Subcutaneous abdominal adipose tissue (tissue), 5 donors: ENCODE measurements around the gene PRR29.

Source experiments
- H3K27ac ChIP-seq: one replicate; pipeline ENCODE4 v1.7.0; 2013; ENCODE audit warnings: low read depth, mild to moderate bottlenecking, inconsistent platforms, low read length, moderate library complexity
- H3K27me3 ChIP-seq, 5 donors: one replicate each; pipeline ENCODE4 v1.7.0; 2013; ENCODE audit warnings: low read length in 5 of 5, inconsistent platforms in 1 of 5; ENCODE audit not compliant: control insufficient read depth in 5 of 5, insufficient read depth in 4 of 5
- H3K36me3 ChIP-seq, 5 donors: one replicate each; pipeline ENCODE4 v1.7.0; 2013; ENCODE audit warnings: low read length in 5 of 5; ENCODE audit not compliant: control insufficient read depth in 5 of 5, insufficient read depth in 5 of 5
- H3K4me1 ChIP-seq, 5 donors: one replicate each; pipeline ENCODE4 v1.7.0; 2013; ENCODE audit warnings: low read length in 5 of 5, mild to moderate bottlenecking in 3 of 5, moderate library complexity in 1 of 5; ENCODE audit not compliant: control insufficient read depth in 5 of 5, insufficient read depth in 5 of 5
- H3K4me3 ChIP-seq, 5 donors: one replicate each; pipeline ENCODE4 v1.7.0; 2013; ENCODE audit warnings: low read length in 5 of 5, low read depth in 1 of 5
- H3K9ac ChIP-seq, 5 donors: one replicate each; pipeline ENCODE4 v1.7.0; 2013; ENCODE audit warnings: low read length in 5 of 5, mild to moderate bottlenecking in 4 of 5, moderate library complexity in 3 of 5
- H3K9me3 ChIP-seq, 5 donors: one replicate each; pipeline ENCODE4 v1.7.0; 2013; ENCODE audit warnings: low read length in 5 of 5; ENCODE audit not compliant: control insufficient read depth in 5 of 5
- donor health status: healthy.
- donor health status: healthy.
- donor health status: healthy.
- donor health status: healthy.
- donor health status: healthy.

The PRR29 gene

DNA sequence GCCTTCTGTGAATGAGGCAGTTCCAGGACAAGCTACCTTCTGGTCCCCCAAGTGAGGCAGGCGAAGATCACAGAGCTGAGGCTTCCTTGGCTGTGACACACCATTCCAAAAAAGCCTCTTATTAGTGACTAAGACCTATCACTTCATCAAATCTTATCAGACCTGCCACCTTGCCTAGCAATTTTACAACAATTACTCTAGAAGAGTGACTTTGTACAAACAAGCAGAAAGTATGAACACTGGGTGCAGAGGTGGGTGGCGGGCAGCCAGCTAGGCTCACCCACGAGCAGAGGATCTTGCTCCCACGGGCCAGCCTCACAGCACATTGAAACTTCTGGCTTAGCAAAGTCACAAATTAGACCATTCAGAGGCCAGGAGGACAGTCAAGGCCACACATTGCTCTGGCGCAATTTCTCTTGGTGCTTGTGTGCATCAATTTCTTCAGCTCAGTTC lies 24.5 kb downstream of the PRR29 start:
- Histone ChIP-seq H3K36me3 (no peaks in the 10 kb centered on the region), H3K4me3 (no peak overlapping the region), H3K4me1 (peaks cover 12 to 35% (median 24%) of the 10 kb centered on the region in 5 donors), H3K9ac (no peak overlapping the region), H3K9me3 (no peaks in the 10 kb centered on the region), H3K27me3 (no peaks in the 10 kb centered on the region), H3K27ac (peak overlapping the region; percentile 50)

DNA sequence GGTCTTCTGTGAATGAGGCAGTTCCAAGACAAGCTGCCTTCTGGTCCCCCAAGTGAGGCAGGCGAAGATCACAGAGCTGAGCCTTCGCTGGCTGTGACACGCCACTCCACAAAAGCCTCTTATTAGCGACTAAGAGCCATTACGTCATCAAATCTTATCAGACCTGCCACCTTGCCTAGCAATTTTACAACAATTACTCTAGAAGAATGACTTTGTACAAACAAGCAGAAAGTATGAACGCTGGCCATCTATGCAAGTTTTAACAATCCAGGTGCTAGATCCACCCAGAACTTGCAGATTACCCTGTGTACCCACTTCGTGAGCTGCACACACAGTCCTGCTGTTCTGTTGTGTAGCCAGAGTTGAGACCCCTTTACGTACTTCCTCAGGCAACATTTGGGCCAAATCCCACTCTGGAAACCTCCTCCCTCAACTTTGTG lies 26.1 kb downstream of the PRR29 start:
- Histone ChIP-seq H3K36me3 (no peaks in the 10 kb centered on the region), H3K27me3 (no peaks in the 10 kb centered on the region), H3K9ac (no peak overlapping the region), H3K9me3 (no peaks in the 10 kb centered on the region), H3K4me1 (peaks cover 12 to 33% (median 24%) of the 10 kb centered on the region in 5 donors), H3K4me3 (no peak overlapping the region), H3K27ac (peak overlapping the region; percentile 20)

DNA sequence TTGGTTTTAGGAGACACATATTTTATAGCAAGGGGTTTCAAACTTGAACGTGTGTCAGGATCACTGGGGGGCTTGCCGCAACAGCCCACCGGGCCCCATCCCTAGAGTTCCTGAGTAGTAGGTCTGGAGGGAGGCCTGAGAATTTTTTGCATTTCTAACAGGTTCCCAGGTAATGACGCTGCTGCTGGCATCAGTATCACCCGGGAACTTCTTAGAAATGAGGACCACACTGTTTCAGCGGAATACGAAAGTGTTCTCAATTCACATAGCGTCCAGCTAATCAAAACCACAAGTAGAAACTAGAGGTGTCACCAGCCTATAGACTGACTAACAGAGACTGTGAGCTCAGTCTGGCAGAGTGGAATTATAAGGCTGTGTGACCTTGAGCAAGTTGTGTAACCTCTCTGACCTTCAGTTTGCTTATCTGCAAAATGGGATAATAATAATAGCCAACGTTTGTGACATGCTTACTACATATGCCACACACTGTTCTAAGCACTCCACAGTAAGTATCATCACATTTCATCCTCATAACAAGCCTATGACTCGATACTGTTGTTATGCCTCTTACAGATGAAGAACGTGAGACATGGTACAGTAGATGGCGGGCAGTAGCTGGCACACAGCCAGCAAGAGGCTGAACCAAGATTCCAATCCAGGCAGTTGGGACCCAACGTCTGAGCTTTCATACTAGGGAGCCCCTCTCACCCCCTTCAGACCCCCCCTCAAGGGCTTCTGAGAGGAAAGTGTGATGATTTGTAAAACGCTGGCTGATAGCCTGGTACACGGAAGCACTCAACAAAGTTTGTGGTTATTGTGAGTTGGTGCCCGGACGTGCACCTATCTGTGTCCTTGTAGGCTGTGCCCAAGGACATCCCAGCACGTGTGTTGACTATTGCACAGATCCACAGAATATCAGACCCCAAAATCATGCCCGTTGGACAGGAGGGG lies 26.9 kb downstream of the PRR29 start:
- Histone ChIP-seq H3K36me3 (no peaks in the 10 kb centered on the region), H3K4me3 (peak overlapping the region in 3 of 5 donors; percentile 7 to 36 (median 29)), H3K4me1 (peaks cover 10 to 26% (median 19%) of the 10 kb centered on the region in 5 donors), H3K27ac (peak overlapping the region; percentile 20), H3K9me3 (no peaks in the 10 kb centered on the region), H3K9ac (no peak overlapping the region), H3K27me3 (no peaks in the 10 kb centered on the region)

DNA sequence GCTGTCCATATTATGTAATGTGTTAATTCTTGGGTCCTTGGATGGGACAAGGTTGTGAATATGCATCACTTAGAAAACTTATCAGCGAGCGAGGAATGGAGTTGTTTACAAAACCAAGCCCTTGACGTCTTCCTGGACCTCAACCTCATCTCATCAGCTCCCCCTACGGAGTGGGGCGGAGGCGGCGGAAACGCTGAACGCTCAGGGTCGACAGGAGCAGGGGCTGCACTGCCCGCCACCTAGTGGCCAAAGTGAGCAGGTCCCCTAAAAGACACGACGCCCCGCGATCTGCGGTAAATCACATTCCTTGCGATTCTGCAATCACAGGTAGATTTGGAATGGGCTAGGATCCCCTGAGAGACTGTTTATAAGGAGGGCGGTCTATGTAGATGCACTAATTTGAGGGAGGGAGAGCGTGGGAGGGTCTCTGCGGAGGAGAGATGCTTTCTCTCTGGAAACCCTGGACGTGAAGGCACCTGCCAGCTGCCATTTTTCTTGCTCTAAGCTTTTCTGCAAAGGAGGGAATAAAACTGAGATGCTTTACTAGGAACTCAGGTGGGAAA lies 27.7 kb downstream of the PRR29 start:
- H3K27me3 ChIP-seq: no peaks in the 10 kb centered on the region
- peak overlapping the region in 1 of 5 donors; percentile 62 for H3K9ac ChIP-seq
- H3K4me3 ChIP-seq: peak overlapping the region; percentile 7 to 46 (median 31)
- no peaks in the 10 kb centered on the region for H3K9me3 ChIP-seq
- no peaks in the 10 kb centered on the region for H3K36me3 ChIP-seq
- H3K27ac ChIP-seq: no peak overlapping the region
- peaks cover 7 to 24% (median 14%) of the 10 kb centered on the region in 5 donors for H3K4me1 ChIP-seq

DNA sequence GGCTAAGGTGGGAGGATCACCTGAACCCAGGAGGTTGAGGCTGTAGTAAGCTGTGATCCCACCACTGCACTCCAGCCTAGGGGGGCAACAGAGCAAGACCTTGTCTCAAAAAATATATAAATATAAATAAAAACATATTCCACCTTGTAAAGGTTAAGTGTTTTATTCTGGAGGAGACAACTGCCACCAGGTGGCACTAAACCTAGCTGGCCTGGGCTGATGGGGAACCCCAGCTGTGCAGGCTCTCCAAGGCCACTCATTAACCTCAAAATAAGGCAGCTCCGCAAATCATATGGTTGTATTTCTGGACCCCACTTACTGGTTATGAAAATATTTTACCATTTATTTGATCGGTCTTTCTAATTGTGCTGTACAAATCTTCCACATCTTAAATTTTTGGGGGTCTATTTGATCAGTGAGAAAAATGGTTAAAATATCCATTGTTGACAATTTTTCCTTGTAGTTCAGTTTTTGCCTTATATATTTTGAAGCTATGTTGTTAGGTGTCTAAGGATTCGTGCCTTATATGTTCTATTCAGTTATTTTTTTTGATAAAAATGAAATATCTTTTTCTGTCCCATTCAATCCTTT lies 30.8 kb downstream of the PRR29 start:
- Histone ChIP-seq H3K36me3 (no peaks in the 10 kb centered on the region), H3K27ac (no peak overlapping the region), H3K9me3 (no peaks in the 10 kb centered on the region), H3K9ac (no peak overlapping the region), H3K4me1 (peaks cover 7 to 20% (median 10%) of the 10 kb centered on the region in 5 donors), H3K27me3 (no peaks in the 10 kb centered on the region), H3K4me3 (no peak overlapping the region)

DNA sequence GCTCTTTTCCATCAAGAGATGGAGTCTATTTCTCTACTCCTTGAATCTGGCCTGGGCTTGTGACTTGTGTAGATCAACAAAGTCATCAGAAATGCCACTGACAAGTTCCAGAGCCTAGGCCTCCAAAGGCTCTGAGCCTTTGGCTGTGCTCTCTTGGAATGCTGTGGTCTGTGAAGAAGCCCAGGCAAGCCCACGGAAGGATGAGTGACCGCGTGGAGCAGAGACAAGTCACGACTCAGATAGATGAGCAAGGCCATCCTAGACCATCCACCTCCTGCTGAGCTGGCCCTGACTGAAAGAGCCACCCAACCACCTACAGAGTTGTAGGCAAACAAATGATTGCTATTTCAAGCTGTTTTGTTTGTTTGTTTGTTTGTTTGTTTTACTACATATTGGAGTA lies 33.9 kb downstream of the PRR29 start:
- H3K4me1 ChIP-seq: no peaks in the 10 kb centered on the region
- H3K27me3 ChIP-seq: no peaks in the 10 kb centered on the region
- no peak overlapping the region for H3K4me3 ChIP-seq
- H3K9ac ChIP-seq: no peak overlapping the region
- H3K36me3 ChIP-seq: no peaks in the 10 kb centered on the region
- no peaks in the 10 kb centered on the region for H3K9me3 ChIP-seq
- H3K27ac ChIP-seq: no peak overlapping the region

DNA sequence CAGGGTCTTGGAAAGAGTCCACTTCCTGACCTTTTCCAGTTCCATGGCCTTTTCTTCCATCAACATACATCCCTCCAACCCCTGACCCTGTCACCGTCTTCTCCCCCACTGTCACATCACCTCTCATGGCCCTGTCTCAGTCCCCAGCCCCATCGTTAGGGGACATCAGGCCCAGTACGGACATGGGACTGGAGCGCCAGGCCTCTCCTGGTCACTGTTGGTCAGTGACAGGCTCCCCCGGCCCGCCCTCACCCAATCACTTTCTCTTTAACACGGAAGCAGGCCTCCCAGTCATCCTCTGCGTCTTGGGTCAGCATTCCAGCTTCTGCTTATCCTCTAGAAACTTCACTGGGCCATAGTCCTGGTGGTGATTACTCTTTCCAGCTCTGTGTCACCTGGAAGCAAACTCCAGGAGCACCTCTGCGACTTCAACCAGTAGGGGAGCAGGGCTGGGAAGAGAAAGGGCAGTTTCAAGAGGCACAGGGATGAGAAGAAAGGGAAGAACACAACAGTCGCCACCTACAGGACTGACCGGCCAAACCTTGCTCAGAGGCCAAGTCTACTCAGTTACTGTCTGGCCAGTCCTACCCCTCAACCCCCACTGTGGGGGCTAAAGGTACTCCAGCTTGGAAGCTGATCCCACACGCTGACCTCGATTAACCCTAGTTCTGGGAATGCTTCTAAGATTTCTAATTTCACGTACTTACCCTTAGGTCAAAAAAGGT lies 38.2 kb downstream of the PRR29 start:
- Histone ChIP-seq H3K4me1 (no peaks in the 10 kb centered on the region), H3K9me3 (no peaks in the 10 kb centered on the region), H3K36me3 (peaks cover 0 to 7% (median 5%) of the 10 kb centered on the region in 5 donors), H3K4me3 (no peak overlapping the region), H3K27me3 (no peaks in the 10 kb centered on the region), H3K27ac (no peak overlapping the region), H3K9ac (peak overlapping the region in 1 of 5 donors; percentile 25)

DNA sequence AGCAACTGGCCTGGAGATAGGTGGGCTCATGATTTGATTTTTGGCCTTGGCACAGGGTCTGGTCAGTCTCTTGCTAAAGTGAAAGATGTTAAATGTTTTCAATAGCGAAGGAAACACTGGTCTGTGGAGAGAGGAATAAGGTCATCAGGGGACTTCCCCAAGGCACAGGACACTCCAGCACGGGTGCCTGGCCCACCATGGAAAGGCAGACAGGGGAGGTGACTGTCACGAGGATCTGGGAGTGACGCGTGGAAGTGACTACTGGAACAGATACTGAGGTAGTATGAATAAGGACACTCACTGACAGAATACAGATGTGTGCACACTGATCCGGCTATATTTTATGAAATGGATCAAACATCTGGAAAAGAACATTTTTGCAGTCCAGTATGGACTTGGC lies 39.0 kb downstream of the PRR29 start:
- Histone ChIP-seq H3K9ac (no peak overlapping the region), H3K4me3 (no peak overlapping the region), H3K4me1 (no peaks in the 10 kb centered on the region), H3K27ac (no peak overlapping the region), H3K27me3 (no peaks in the 10 kb centered on the region), H3K36me3 (peaks cover 0 to 10% (median 7%) of the 10 kb centered on the region in 5 donors), H3K9me3 (no peaks in the 10 kb centered on the region)

DNA sequence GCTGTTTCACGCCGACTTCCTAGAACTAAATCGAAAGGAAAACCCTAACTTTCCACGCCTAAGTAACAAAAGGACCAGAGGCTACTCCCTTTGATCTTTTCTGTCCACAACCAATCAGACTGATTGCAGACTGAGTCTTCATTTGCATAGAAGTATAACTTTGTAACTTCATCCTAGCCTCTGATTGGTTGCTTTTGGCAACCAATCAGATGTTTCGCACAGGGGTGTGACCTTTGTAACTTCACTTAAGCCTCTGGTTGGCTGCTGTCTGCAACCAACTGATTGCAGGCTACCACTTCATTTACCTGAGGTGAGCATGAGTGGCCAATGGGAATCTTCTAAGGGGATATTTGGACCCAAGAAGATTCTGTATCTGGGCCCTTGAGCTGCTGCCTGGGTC lies 39.7 kb downstream of the PRR29 start:
- no peaks in the 10 kb centered on the region for H3K4me1 ChIP-seq
- peaks cover 0 to 14% (median 7%) of the 10 kb centered on the region in 5 donors for H3K36me3 ChIP-seq
- no peaks in the 10 kb centered on the region for H3K27me3 ChIP-seq

More for the DNA sequence above, 39.7 kb downstream of the PRR29 start:
- Histone ChIP-seq H3K27ac (no peak overlapping the region), H3K4me3 (no peak overlapping the region), H3K9me3 (no peaks in the 10 kb centered on the region), H3K9ac (no peak overlapping the region)
